ENCODE measurements around the gene RGPD8.

- peak in 1 of 3 experiments; percentile 6; a peak in 1 of 4 replicates for TF ChIP-seq CTCF (IDR thresholded peaks at IDR 0.05; ENCODE audit: control extremely low read depth in 1 of 3, insufficient read depth in 1 of 3, low read depth in 1 of 3, low read length in 3 of 3)
- TF ChIP-seq EZH2 (IDR thresholded peaks at IDR 0.05; ENCODE audit: low read depth, low read length, severe bottlenecking) = no peak
Measured at GRCh38 chr2:112482309-112483041, 49.0 kb upstream of the RGPD8 start.

All from H1 (cell line).